ENCODE results near the gene ZCCHC3. TPM values are rescaled to one million over a fixed set of nuclear protein-coding genes. Genes with fewer than 3 reads are reported as not detected.

Gene ZCCHC3
- total RNA-seq, 2 experiments from 2014 or later: 21.0 to 21.3 TPM

DNA sequence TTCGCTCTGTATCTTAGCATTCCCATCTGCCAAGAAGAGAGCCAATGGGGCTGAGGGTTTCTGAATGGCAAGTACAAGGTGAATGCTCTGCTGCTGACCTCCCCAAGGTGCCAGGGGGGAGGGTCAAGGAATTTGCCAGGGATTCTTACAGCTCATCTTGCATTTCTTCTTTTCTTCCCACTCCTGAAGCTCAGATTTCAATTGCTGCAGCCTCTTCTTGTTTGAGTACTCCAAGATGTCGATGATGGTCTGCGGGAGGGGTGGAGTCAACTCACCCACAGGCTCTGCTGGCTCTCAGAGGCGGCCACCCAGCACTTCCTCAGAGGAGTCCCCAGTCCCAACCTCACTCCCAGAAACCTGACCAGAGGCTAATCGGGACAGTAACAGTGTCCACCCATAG, 19.2 kb upstream of the ZCCHC3 start:
- CTCF ChIA-PET: interaction anchor here (1.6 kb wide), 1 partner anchor 11 kb away, joined by 8 read pairs; no protein-coding TSS in a partner anchor

DNA sequence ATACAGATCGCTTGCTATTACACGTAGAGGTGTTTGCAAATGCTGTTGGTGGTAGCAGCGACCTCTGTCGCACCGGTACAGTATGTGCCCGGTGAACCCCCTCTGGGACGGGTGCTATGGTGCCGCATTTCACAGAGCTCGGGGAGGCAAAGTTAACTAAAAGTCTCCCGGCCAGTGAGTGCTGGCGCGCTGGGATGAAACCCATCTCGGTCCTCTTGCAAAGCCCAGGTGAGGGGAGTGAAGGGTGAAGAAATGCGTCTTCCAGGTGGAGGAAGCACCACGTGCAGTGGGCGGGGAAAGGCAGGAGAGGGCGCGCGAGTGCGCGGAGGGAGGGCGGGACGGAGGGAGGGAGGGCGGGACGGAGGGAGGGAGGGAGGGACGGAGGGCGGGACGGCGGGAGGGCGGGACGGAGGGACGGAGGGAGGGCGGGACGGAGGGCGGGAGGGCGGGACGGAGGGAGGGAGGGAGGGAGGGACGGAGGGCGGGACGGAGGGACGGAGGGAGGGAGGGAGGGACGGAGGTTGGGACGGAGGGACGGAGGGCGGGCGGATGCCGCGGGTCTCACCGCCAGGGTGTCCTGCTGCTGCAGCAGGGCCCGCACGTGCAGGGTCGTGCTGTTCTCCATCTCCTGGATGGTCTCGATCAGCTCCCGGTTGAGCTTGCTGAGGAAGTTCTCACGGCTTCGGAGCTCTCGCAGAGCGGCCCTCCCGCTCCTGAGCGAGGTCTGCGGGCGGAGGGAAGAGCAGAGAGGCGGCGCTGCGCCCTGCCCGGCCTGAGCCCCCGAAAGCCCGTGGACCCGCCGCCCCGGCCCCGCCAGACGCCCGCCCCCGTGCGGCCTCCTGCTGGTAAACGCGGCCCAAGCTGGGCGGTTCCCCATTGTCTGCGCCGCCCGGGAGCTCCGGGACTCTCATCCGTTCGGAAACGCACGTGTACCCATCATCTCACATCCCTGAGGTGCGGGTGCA, 18.5 kb upstream of the ZCCHC3 start:
- ChIA-PET CTCF (interaction anchor here (1.4 to 1.6 kb wide), 2 partner anchors 12 to 21 kb away, joined by 3 to 8 read pairs; no protein-coding TSS in a partner anchor), POLR2A (no interaction called here)

More for the DNA sequence above, 19.2 kb upstream of the ZCCHC3 start:
- POLR2A ChIA-PET: no interaction called here

DNA sequence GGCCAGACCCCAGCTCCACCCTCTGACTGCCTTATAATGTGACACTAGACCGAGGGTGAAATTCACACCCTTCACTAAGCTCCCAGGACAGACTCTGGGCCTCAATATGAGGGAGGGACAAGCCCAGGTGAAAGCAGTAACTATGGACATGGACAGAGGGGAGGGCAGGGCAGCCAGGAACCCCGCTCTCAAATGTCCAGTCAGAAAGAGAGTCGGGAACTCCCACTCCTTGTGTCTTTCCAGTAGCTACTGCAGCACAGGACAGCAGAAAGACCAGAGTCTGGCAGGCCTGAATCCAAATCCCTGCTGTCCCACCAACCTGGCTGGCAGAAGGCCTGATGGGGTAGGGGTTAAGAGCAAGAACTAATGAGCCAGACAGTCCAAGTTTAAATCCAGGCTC, 13.2 kb upstream of the ZCCHC3 start:
- POLR2A ChIA-PET: no interaction called here
- CTCF ChIA-PET: no interaction called here

DNA sequence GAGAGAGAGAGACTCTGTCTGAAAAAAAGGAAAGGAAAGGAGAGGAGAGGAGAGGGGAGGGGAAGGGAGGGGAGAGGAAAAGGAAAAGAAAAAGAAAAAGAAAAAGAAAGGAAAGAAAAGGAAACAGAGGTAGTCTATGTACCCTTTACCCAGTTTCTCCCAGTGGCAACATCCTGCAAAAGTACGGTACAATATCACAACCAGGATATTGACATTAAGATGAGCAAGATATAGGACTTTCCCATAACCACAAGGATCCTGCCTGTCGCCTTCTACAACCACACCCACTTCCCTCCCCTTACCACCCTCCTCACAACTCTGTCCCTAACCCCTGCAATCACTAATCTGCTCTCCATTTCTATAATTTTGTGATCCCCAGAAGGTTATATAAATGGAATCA, 10.9 kb upstream of the ZCCHC3 start:
- CTCF ChIA-PET: no interaction called here
- POLR2A ChIA-PET: no interaction called here

DNA sequence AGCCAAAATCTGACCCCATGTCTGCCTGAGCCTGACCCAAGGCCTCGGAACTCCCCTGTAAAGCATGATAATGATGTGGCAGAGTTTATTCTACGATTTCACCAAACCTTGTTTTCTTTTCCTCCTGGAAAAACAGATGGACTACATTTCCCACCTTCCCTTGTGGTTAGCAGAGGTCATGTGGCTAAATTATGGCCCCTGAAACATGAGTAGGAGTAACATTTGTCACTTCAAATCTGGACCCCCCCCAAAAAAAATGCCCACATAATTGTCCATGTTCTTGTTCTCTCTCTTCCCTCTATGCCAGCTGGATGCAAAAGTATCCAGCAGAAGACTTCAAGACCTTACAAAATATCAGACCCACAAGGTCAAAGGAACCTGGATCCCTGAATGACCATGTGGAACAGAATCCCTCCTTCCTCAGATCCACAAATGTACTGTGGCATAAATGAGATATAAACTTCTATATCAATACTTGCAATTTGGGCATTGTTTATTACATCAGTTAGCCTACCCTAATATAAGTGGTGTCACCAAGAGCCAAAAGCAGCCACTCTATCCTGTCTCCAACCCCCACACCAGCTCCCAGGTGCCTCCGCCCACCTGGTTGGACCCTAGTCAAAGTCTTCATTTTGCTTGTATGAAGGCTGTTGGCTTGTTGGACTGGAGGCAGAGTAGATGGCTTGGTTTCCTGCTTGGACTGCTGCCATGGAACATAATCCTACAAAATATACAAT, 8.2 kb upstream of the ZCCHC3 start:
- ChIA-PET POLR2A (interaction anchor here (0.5 kb wide), 1 partner anchor 171 kb away, joined by 3 read pairs; no protein-coding TSS in a partner anchor), CTCF (interaction anchor here (0.7 kb wide), 1 partner anchor 22 kb away, joined by 3 read pairs; no protein-coding TSS in a partner anchor)

DNA sequence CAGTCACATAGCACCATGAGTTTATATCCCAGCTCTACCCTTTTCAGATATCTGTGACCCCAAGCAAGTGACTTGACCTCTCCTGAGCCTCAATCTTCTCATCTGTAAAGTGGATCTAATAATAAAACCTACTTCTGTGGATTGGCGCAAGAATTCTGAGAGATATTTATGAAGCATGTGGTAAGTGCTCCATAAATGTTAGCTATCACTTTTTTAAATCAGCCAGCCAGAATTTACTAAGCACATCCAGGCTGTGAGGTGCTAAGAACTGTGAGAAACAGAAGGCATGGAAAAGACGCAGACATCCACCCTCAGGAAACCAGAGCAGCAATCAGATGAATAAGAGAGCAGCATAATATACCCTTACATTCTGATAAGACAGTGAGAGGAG, 7.7 kb upstream of the ZCCHC3 start:
- ChIA-PET CTCF (interaction anchor here (0.7 kb wide), 1 partner anchor 23 kb away, joined by 3 read pairs; no protein-coding TSS in a partner anchor), POLR2A (interaction anchor here (0.5 kb wide), 1 partner anchor 170 kb away, joined by 3 read pairs; no protein-coding TSS in a partner anchor)

DNA sequence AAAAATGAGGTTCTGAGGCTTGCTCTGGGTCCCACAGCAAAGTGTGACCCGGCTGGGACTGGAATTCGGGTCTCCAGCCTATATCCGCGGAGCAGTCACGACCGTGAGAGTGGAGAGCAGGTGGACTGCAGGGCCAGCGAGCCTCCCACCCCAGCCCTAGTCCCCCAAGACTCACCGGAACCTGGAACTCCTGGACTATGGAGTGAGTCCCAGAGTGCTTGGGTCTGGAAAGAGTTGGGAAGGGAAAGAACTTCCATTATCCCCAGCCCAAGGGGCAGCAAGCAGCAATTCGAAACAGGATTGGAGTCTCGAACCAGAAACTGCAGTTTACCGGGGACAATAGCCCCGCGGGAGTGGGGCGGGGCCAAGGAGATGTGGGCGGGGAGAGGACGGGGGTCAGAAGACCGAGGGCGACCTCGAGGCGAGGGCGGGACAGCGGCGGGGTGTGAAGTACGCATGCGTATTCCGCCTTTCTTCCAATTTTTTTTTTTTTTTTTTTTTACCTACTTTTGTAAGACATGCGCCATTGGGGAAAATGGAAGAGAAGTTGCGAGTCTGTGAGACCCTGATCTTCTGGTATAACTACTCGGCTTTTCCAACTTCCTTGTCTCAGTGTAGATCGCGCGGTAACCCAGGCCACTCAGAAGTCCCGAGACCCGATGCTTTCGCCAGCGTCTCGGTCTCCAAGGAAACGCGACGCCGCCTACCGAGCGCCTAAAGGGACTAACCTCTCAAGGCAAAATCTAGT, 7.1 kb upstream of the ZCCHC3 start, which contains the start of gene C20orf96:
C20orf96 (minus strand) TSS at position 667 of the 748 bp plus-strand sequence; CDS start at position 527, 140 bp downstream.
- ChIA-PET POLR2A (no interaction called here), CTCF (interaction anchor here (0.7 kb wide), 1 partner anchor 24 kb away, joined by 3 read pairs; no protein-coding TSS in a partner anchor)

DNA sequence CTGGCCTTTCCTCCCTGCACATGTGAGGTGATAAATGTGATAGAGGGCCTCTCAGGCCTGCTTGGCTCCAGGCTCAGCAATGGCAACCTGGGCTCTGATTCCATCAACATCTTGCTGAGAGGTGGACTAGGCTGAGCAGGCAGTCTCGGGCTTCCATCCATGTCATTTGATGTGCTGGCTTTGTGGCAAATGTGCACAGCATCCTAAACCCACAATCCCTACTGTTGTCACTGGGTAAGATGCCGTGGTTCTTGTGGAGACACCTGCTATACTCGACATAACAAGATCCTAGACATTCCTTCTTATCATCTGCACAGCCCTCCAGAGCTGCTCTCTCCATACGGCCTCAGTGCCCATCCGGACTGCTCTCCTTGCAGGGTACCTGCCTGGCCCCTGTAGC, 2.8 kb upstream of the ZCCHC3 start:
- ChIA-PET POLR2A (interaction anchor here (0.6 kb wide), 1 partner anchor 31 kb away, joined by 3 read pairs; the partner anchor contains the start of gene SOX12), CTCF (interaction anchor here (0.6 to 1.1 kb wide), 2 partner anchors 35 to 158 kb away, joined by 3 read pairs; no protein-coding TSS in a partner anchor)

DNA sequence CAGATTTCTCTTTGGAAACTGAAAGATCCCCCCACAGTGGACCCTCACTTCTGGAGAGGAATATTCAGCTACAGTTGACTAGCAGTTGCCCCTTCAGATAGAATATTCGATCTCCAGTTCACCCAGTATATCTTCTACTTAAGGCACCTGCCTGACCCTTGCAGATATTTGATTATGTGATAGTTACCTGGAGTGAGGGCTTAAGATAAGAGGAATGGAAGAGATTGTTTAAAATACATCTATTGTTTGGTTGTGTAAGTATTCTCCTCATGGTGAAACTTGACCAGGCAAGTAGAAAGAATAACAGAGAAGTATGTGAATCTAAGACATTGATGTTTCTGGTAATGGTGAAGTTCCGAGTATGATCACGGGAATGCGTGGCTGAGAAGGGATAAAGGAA, 1.6 kb upstream of the ZCCHC3 start:
- ChIA-PET POLR2A (interaction anchor here (0.6 to 2.9 kb wide), 2 partner anchors 28 to 84 kb away, joined by 5 to 19 read pairs; partner anchors contain the start of gene SOX12), CTCF (no interaction called here)

DNA sequence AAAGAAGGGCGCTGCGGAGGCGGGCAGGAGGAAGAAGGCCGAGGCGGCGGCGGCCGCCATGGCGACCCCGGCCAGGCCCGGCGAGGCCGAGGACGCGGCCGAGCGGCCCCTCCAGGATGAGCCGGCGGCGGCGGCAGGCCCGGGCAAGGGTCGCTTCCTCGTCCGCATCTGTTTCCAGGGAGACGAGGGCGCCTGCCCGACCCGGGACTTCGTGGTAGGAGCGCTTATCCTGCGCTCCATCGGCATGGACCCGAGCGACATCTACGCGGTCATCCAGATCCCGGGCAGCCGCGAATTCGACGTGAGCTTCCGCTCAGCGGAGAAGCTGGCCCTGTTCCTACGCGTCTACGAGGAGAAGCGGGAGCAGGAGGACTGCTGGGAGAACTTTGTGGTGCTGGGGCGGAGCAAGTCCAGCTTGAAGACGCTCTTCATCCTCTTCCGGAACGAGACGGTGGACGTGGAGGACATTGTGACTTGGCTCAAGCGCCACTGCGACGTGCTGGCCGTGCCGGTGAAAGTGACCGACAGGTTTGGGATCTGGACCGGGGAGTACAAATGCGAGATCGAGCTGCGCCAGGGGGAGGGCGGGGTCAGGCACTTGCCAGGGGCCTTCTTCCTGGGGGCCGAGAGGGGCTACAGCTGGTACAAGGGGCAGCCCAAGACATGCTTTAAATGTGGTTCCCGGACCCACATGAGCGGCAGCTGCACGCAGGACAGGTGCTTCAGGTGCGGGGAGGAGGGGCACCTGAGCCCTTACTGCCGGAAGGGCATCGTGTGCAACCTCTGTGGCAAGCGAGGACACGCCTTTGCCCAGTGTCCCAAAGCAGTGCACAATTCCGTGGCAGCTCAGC, 780 bp downstream of the ZCCHC3 start:
- ChIA-PET POLR2A (interaction anchor here (0.5 to 2.9 kb wide), 4 partner anchors 14 to 32 kb away, joined by 3 to 19 read pairs (median 4); partner anchors contain the start of gene SOX12), CTCF (interaction anchor here (1.4 to 3.1 kb wide), 3 partner anchors 26 to 32 kb away, joined by 3 to 15 read pairs (median 14); partner anchors contain the start of gene SOX12)

DNA sequence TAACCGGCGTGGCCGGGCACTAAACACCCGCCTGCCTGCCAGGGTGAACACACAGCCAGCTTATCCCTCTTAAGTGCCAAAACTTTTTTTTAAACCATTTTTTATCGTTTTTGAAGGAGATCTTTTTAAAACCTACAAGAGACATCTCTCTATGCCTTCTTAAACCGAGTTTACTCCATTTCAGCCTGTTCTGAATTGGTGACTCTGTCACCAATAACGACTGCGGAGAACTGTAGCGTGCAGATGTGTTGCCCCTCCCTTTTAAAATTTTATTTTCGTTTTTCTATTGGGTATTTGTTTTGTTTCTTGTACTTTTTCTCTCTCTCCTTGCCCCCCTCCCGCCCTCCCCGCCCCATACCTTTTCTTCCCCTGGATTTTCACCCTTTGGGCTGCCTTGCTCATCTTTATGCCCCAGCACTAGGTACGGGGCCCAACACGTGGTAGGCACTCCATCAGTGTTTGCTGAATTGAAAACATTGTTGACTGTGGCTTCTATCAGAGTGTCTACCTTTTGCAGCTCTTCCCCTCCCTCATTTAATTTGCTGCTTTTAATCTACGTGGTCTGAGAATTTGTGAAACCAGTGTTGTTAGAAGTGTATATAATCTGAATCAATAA, 1.5 kb downstream of the ZCCHC3 start:
- CTCF ChIA-PET: interaction anchor here (1.4 to 3.1 kb wide), 3 partner anchors 26 to 33 kb away, joined by 3 to 15 read pairs (median 14); partner anchors contain the start of gene SOX12
- POLR2A ChIA-PET: interaction anchor here (0.8 to 2.9 kb wide), 4 partner anchors 25 to 31 kb away, joined by 3 to 19 read pairs (median 4); partner anchors contain the start of gene SOX12

DNA sequence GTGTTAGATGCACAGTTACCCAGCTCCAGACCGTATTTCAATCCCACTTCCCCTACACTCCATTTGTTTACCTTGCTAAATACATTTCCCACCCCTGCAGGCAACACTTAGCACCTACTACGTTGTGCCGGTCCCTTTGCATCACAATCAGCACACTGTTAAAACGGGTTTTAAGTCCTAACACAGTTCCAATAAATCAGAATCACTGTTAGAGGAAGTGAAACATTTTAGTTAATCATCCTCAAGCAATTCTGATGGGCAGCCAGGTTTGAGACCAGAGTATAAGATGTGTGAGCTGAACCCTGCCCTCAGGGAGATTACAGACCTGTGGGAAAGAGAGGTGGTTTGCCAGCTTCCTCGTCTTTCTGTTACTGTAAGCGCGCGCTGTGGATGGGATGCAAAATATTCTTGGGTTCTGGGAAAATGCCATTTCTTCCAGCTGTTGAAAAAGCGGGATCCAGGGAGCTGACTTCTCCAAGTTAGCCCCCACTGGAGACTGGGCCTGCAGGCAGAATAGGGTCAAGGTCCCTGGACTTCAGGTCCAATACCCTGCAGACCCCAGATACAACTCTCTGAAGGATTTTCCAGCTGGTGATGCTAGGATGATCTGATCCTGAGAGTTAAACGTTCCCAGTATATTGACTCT, 3.1 kb downstream of the ZCCHC3 start:
- ChIA-PET POLR2A (no interaction called here), CTCF (interaction anchor here (1.1 to 3.1 kb wide), 4 partner anchors 11 to 30 kb away, joined by 3 to 14 read pairs (median 4); no protein-coding TSS in a partner anchor)

DNA sequence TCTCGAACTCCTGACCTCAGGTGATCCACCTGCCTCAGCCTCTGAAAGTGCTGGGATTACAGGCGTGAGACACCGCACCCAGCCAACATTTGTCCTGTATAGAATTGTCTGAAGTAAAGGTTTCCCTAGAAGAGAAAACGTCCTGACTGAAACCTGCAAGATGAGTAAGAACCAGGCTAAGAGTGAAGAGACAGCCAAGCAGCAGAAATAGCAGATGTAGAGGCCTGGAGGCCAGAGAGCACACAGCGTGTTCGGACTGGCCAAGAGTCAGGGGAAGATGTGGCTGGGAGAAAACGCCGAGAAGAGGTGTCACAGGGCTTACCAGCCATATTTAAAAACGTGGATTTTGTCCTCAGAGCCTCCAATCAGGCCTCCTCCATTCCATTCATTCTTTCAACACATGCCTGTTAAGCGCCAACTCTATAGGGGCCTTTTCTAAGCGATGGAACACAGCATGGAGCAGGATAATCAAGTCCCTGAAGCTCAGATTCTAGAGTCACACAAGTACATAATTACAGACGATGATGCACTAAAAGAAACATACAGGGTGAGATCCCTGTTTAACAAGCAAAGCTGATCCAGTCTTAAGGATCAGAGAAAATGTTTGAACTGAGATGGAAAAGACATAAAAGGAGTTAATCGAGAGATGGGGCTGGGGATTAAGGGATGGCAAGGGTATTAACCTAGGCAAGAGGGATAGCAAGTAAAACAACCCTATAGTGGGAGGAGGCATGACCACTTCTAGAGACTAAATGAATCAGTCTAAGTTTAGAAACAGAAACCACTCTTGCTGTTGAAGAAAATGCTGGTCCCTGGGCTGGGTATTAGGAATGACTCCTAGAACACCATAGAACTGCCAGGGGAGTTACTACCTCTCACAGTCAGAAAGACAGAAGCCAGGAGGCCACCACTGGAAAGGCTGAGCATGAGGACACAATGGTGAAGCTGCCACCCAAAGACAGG, 4.8 kb downstream of the ZCCHC3 start:
- ChIA-PET POLR2A (interaction anchor here (1.4 to 1.5 kb wide), 2 partner anchors 22 to 24 kb away, joined by 3 to 4 read pairs; no protein-coding TSS in a partner anchor), CTCF (interaction anchor here (1.5 to 1.6 kb wide), 2 partner anchors 10 to 22 kb away, joined by 3 to 4 read pairs; no protein-coding TSS in a partner anchor)

DNA sequence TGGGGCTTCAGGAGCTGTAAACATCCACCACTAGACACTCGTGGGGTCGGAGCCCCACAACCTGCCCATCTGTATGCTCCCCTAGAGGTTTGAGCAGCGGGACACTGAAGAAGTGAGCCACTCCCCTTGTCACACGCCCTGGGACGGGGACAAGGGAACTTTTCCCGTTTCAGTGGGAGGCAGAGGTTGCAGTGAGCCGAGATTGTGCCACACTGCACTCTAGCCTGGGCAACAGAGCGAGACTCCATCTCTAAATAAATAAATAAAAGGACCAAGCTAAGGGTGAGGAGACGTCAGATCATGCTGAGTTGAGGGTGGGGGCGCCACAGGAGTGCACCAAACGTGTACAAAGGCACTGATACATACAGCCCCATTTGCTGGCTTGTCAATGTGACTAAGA, 8.4 kb downstream of the ZCCHC3 start:
- ChIA-PET POLR2A (no interaction called here), CTCF (no interaction called here)

DNA sequence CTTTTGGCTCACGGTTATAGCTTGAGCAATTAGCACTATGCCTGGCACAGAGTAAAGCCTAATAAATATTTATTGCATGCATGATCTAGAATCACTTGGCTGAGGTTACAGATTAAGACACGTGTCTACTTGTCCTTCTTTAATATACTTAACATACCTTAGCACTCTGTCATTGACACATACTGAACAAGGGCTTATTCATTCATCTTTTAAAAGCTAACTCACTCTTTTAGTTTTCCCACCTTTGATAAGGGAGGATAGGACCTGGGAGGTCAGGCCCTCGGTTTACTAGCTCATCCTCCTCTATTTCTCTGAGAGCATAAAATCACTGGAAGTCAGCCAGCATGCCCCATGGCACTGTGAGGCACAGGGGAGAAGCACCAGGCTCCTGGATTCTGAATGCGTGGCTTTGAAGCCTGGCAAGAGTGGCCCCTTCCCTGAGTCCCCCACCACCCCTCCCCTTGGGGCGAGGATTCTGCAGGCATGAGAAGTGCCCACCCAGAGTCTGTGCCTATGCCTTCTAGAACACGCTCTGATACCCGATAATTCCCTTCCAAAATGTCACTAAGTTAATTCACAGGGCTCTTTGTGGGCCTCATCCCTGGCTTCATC, 11.2 kb downstream of the ZCCHC3 start:
- ChIA-PET CTCF (no interaction called here), POLR2A (no interaction called here)
